DMS153 (cell line): Measurements from ENCODE around the gene NKIRAS2.

Experiments used
- DNase-seq: peaks from one replicate; lab custom pipeline; 2025; lab: John Stamatoyannopoulos, UW

Gene NKIRAS2

DNA sequence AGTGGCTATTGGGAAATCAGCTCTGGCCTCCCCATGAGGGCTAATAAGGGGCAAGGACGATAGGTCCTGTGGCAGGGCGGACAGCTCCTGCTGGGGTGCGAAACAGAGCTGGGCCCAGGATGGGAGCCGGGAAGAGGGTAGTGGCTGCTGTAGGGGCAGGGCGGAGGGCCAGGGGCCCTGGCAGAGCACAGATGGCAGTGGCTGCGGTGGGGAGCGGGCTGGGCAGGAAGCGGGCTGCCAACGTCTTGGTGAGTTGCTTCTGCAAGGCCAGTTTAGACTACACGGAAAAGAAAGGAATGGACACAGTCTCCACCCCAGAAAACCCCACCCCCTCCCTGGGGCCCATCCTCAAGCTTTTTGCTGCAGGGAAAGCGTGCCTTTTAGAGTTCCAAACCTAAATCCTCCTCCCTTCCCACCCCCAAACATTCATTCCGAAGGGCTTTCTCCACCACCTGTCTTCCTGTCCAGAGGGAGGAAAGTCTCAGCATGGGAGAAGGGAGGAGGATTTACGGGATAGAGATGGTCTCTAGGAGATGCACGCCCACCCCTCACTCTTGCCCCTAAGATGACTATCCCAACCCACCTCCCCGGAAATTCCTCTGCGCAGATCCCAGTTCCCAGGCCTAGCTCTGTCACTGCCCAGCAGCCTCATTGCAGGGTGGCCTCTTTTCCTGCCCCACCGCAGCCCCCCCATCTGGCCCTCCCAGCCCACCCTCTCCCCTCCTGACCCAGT, 7.1 kb downstream of the NKIRAS2 start:
- no peak for DNase-seq

DNA sequence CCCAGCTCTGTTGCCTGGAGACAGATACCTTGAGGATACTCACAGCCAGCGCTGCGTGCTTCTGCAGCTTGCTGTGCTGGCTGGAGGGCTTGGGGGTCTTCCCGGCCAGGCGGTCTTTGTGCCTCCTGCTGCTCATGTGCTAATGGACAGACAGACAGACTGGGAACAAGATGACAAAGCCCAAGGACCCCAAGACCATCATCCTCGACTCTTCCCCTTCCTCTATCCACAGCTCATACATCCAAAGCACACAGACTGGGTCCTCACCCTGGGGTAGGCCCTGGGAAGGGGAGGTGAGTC, 7.7 kb downstream of the NKIRAS2 start:
- DNase-seq, result no peak

DNA sequence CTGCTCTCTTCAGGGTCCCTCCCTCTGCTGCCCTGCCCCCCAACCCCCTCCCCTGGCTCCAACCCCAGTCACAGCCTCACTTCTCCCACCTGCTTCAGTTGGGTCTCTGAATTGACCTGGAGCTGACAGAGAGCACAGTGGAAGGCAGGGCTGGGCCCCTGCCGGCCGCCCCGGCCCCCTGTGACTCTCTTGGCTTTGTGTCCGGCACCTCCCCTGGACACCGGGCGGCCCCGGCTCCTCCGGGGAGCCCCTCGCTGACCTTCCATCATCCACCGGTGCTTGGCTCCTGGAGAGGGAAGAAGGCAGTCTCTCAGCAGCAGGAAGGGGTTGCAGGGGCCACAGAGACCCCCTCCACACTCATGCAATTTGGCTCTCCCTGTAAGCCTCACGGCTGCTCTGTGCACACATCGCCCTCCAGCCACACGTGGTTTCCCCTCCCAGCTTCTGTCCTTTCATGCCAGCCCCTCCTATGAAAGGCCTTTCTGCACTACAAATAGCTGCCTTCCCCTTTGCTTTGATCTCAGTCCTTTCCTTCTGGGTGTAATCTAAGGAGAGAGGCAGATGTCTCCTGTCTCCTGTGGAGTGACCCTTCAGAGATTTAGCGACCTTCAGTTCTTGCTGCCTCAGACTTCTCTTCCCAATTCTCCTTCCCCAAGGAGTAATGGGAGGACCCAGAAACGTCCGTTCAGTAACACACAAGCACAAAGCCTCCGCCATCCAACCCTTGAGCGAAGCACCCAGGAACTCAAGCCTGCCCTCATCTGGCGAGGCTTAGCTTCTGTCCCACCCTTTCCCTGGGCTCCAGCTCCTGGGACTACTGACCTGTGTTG, 8.3 kb downstream of the NKIRAS2 start:
- no peak for DNase-seq

DNA sequence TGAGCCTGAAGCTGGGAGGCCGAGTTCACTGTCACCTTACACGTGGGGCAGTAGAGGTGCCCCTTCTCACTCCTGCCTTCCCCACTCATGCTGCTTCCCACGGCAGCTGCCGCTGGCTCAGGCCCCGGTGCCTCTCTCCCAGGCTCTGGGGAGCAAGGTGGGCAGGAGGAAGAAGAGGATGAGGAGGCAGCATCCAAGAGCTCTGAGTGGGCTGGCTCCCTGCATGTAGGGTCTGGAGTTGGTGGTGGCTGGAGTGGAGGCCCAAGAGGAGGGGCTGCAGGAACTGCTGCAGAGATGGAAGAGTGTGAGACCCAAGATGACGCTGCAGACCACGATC, 8.9 kb downstream of the NKIRAS2 start:
- DNase-seq, result no peak

DNA sequence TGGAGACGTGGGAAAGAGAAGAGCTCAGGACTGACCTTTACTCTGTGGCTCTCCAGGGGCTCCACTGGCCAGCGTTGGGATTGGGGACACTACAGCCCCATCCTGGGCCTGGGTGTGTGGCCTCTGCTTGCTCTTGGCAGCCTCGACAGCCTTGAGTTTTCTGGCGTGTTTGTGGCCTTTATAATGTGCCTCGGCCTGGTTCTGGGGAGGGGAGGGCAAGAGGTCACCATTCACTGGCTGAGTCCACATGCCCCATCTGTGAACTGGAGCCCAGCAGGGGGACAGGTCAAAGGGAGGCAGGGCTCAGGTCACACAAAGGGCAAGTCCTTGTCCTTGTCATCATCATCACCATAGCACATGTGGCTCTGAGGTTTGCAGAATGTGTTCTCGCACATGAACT, 11.7 kb downstream of the NKIRAS2 start:
- no peak for DNase-seq

DNA sequence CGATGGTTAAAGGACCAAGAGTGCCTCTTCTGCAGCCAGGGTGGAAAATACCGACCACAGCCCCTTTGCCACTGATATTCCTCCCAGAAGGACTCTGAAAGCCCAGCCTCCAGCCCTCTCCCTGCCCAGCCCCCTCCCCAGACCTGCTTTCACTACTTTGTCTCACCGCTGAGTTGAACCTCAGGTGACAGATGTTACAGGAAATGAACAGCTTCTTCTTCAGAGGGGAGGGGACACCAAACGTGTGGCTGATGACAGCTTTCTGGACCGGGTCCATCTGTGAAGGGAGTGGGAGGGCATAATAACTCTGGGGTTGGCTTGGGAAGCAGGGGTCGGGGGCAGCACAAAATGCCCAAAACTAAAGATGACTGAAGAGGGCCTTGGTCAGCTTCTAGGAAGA, 14.2 kb downstream of the NKIRAS2 start:
- DNase-seq, result no peak

DNA sequence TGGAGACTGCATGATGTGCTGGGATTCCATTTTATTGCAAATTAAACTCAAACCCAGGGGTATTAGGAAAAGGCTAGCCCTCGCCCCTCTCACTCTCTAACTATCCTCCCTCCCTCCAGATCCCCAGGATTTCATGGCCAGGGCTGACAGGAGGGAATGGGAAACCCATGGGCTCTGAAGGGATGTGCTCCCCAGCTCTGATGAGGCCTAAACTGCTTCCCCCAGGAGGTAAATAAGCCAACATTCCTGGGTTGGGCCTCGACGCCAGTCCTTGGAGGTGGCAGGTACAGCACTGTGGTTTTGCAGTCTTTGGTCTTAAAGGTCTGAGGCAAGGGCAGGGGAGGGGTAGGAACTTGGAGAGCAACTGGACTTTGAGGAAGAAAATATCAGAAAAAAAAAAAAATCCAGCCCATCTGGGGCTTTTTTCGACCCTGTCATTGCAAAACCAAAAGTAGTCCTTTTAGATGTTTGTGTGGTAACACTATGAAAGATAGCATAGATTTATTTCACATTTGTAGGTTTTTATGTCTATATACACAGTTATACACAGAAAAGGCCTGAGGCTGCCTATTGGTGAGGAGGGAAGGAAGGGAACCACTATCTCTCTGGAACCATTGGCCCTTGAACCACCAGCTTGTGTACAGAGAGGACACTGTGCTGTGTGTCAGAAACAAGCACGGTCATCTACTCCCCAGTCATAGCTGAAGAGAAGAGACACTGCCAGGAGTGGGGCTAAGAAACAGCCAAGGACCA, 18.5 kb downstream of the NKIRAS2 start:
- no peak for DNase-seq

DNA sequence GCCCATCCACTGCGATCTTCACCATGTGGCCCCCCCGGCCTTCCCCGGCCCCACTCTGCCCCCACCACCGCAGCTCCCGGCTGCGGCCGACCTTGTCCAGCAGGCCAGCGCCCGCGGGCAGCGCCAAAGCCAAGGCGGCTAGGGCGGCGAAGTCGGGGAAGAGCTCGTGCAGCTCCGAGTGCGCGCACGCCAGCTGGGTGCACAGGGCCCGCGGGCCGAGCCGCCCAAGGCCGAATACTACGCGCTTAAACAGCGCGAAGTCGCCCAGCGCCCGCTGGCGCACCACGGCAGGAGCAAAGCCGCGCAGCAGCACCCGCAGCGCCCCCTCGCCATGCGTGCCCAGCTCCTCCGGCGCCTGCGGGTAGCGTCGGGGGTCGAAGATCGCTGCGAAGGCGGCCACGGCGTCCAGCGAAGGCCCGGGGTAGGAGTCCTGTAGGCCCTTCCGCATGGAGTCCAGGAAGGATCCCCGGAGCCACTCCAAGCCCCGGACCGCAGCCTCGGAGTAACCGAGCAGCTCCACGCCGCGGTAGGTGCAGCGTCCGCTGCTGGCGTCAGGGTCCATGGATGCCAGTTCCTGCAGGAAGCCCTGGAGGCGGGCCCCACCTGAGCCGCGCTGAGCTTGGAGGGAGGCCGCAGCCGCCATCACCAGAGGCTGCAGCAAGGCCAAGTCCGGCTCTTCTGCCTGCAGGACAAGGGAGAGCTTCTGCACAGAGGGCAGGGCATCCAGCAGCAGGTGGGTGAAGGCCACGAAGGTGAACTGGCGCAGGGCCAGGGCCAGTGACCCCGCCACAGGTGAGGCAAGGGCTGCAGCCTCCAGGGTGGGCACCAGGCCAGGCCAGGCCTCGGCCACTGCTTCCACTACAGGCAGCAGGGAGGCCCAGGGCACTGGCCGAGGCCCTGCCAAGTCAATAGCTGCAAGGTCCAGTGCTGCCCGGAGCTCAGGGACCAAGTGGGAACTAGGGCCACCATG, 20.2 kb downstream of the NKIRAS2 start:
- no peak for DNase-seq

DNA sequence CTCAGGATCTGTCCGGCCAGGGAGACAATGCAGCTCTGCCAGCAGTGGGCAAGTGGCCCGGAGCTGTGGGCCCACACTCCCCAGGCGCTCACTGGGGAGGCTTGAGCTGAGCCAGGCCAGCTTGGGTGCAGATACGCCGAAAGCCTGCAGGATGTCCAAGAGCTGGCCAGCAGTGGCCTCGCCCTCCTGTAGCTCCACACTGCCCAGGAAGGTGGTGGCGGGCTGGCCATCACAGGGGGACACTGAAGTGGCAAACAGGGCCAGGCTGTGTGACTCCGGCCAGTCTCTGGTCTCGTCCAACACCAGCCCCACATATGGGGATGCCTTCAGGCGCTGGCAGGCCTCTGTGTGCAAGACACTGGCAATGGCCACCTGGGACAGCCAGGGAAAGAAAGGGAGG, 20.9 kb downstream of the NKIRAS2 start:
- no peak for DNase-seq

DNA sequence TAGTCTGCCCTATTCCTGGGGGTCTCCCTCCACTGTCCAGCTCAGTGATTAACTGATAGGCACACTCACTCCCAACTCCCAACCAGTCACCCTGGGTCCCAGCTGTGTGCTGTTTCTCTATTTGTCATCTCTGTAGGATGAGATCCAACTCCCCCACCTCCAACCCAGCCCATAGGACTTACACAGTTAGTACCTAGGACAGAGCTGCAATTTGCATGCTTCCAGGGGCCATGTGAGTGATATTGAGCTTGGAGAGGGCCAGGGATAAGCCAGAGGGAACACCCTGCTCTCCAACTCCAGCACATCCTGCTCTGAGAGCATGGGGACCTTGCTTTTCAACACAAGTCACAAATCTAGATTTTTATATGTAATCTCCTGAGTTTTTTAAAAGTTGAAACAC, 21.7 kb downstream of the NKIRAS2 start:
- no peak for DNase-seq

DNA sequence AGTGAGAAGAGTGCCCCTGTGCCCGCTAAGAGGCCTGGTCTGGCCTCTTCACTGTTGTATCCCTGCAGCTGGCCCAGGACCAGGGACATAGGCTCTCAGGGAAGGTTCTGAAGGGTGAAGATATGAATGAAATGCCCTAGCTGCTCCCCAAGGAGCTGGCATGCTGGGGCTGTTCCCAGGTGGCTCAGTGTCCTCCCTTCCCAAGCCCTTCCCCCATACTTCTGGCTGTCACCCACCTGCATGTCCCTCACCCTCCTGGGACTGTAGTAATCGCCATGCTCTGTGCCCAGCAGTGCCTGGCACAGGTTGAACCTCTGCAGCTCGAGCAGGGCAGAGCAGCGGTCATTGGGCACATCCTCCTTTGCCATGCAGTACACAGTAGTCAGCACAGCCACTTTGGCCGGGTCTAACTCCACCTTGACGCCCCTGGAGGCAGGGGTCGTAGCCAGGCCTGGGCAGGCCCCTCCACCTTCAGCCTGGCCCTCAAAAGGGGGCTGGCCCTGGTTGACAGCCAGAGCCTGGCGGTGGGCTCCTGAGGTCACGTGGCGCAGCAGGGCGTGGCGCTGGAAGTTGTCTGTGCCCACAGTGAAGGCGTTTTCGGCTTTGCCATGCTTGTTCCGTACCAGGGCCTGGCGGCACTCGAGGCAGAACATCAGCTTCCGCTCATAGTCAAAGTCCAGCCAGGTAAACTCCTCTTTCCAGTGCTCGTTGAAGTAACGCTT, 22.9 kb downstream of the NKIRAS2 start:
- no peak for DNase-seq

DNA sequence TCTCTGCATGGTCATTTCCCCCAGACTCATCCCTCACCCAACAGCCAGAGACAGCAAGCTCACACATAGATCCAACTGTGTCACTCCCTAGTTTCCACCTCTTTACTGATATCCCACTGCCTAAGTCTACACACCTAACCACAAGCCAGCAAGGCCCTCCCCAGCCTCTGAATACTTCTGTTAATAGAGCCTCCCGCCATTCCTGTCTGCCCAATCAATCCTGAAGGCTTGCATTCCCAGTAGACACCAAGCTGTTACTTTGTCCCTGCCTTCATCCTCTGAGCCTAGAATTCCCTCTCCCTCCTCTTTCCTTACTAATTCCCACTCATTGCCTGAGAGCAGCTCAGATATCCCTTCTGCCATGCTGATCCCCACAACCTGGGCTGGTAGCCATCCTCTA, 25.8 kb downstream of the NKIRAS2 start:
- DNase-seq, result no peak

DNA sequence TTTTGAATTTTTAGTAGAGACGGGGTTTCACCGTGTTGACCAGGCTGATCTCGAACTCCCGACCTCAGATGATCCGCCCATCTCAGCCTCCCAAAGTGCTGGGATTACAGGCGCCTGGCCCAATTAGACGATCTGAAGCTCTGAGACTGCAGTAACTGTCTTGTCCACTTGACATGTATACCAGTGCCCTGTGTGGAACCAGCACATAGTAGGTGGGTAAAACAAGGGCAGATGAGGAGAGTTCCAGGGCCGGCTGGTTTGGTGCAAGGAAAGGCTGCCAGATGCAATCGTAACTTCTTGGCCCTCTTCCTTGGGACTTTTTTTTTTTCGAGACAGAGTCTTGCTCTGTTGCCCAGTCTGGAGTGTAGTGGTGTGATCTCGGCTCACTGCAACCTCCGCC, 27.5 kb downstream of the NKIRAS2 start:
- no peak for DNase-seq

DNA sequence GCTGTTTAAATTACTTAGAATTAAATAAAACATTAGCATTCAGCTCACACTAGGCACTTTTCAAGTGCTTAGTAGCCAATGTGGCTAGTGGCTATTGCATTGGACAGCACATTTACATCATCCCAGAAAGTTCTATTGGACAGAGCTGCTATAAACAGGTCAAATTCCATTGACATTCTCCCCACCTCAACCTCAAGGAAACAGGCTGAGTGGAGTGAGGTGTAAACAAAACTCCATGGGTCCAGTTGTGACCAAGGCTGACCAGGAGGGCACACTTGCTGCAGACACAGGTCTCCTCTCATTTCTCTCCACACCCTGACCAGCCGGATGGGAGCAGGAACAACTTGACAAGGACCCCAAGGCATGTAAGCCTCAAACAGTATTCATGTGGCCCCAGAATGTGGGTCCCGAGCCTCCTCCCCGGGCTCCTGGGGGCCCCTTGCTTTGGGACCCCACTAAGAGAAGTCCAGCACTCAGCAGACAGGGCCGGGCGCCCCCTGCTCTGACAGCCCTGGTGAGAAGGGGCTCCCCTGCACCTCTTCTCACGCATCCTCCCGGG, 30.0 kb downstream of the NKIRAS2 start:
- no peak for DNase-seq

DNA sequence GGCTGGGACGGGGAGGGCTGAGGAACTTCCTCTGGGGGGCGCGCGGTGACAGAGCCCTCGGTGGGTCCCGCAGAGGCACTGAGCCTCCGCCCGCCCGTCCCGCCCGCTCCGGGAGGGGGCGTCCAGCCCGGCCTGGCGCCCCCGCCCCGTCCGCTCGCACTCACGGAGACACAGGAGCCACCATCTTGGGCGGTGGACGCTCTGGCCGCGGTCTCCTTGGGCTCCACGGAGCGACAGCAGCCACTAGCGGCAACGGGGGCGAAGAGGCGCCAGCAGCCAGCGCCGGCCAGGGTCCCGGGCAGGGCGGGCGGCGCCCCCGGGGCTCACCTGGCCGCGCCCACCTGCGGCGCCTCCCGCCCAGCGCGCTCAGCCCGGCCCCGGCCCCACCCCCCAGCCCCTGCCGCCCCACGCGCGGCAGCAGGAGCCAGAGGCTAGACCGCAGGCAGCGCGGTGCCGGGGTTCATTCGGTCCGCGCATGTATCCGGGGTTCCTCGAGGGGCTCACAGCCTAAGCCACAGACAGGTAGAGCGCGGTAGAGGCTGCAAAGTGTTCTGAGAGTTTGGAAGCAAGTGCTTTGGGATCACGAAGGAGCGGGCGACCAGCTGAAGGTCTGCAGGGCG, 30.6 kb downstream of the NKIRAS2 start, which contains the start of gene C17orf113:
TSS of gene C17orf113 (minus strand) at position 209 of the 620 bp plus-strand sequence. CDS start 7,225 bp downstream, outside the sequence.
- no peak for DNase-seq

DNA sequence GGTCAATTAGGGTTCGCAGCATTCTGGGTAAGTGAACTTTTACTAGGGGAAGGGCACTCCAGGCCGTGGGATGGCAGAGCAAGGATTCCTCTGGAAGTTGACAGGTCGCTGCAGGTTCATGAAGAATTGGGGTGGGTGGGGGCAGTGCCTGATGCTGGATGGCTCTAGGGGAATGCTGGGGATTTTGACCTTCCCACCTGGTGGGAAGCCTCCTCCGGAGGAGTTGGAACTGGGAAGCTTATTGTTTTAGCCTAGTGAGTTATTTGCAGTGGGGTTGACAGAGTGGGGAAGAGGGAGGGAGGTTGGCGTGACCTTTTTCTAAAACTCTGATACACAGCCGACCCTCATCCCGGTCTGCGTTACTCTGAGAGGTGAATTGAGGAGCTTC, 31.1 kb downstream of the NKIRAS2 start:
- DNase-seq, result no peak

DNA sequence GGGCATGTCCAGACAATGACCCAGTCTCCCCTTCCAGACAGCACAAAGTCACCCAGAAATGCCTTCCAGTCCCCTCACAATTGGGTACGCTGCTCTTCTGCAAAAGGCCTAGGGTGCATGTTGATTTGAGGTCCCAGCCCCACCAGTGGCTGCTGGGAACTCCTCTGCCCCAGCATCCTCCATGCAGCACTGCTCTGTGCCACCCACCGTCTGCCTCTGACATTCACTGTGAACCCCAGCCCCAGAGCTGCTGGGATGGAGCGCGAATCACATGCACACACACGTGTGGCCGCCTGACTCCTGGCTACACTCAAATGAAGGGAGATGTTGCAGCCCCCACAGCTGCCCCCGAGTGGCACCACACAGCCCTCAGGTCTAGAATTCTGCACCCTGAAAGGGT, 31.8 kb downstream of the NKIRAS2 start:
- no peak for DNase-seq

DNA sequence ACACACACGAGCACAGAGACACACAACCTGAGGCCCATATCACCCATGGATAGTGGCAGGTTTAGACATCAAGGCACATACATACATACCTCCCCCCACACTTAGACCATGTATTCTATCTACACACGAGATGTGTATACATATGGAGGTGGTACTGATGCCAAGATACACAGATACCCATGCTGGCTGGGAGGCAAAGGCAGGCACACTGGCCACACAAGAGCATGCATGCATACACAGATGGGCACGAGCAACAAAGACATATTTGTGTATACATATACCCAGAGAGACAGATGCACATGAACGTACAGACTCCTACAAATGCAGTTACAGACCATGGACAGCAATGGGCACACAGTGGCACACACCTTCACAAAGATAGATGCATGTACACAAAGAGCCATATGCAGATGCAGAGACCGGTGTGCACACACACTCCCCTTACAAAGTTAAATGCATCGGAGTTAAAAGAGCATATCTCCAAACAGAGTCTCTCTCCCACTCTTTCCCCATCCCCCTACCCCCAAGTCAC, 32.5 kb downstream of the NKIRAS2 start:
- DNase-seq, result no peak

DNA sequence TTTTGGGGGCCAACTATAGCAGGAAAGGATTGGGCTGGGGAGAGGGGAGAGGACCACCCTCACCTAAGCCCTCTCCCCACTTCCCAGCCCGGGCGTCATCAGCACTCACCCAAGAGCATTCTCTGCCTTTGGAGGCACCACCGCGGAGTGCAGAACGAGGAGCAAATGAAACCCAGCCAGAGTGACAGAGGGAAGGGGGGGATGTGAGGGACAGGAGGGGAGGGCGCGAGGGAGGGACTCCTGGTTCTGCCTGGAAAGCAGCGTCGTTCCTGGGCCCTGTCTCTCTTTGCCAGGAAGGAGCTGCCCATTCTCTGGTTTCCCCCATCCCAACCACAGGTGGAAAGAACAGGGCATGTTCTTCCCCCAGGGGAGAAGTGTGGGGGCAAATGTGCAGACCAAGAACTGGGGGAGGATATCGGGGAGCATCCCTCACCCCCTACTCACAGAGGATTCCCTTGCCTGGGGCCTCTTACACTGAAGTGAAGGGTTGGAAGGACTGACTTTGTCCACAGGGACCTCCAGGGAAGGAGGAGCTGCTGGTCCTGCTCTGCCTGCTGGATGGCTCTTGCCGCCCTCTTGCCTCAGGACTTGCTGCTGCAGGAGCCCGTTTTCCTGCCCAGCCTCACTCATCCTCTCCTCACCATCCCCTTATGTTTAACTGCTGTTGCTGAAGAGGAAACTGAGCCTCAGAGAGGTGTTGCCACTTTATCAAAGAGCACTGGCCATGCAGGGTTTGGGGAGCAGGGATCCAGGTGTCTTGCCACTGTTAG, 34.0 kb downstream of the NKIRAS2 start:
- DNase-seq, result no peak
